ENCODE data around the gene FRK.

DNA sequence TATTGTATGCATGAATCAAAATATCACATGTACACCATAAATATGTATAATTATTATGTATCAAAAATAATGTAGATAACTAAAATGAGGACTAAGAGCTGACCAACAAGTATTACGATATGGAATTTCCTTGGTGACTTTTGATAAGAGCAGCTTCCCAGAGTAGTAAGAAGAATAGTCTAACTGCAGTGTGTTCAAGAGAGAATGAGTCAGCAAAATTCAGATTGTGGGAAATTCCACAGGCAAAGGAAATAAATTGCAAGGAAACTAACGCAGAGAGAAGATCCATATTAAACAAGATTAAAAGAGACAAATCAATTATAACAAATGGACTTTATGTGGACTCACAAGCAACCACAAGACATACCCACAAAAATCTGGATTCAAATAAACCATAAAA is 26.4 kb downstream of the FRK start:
- TF ChIP-seq, protein P1, sequence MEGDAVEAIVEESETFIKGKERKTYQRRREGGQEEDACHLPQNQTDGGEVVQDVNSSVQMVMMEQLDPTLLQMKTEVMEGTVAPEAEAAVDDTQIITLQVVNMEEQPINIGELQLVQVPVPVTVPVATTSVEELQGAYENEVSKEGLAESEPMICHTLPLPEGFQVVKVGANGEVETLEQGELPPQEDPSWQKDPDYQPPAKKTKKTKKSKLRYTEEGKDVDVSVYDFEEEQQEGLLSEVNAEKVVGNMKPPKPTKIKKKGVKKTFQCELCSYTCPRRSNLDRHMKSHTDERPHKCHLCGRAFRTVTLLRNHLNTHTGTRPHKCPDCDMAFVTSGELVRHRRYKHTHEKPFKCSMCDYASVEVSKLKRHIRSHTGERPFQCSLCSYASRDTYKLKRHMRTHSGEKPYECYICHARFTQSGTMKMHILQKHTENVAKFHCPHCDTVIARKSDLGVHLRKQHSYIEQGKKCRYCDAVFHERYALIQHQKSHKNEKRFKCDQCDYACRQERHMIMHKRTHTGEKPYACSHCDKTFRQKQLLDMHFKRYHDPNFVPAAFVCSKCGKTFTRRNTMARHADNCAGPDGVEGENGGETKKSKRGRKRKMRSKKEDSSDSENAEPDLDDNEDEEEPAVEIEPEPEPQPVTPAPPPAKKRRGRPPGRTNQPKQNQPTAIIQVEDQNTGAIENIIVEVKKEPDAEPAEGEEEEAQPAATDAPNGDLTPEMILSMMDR (IDR thresholded peaks at IDR 0.05; ENCODE audit: insufficient read depth, low read depth, low read length): no peak
- TF ChIP-seq EZH2 (IDR thresholded peaks at IDR 0.05; ENCODE audit: insufficient read depth, low read length): no peak
